Panc1 (cell line): ENCODE data around the gene UPK1A.

Experiments
- POLR2AphosphoS5 ChIP-seq: IDR thresholded peaks from 2 replicates; pipeline ENCODE4 v1.6.1; 2012; ENCODE audit warnings: mild to moderate bottlenecking, low read depth, low read length, moderate library complexity
- TF ChIP-seq, protein P1 (sequence below): fragments of 450-650 bp; IDR thresholded peaks from 2 replicates; pipeline ENCODE4 v1.5.1; 2017; ENCODE audit warnings: mild to moderate bottlenecking
- TF ChIP-seq, protein P2 (sequence below), 2 experiments: IDR thresholded peaks; 2 replicates each; pipeline ENCODE4 v1.6.1; 2011 to 2012; ENCODE audit warnings: low read depth in 2 of 2, control low read depth in 1 of 2, low read length in 1 of 2, mild to moderate bottlenecking in 1 of 2, moderate library complexity in 1 of 2; ENCODE audit not compliant: insufficient read depth in 1 of 2

DNA sequence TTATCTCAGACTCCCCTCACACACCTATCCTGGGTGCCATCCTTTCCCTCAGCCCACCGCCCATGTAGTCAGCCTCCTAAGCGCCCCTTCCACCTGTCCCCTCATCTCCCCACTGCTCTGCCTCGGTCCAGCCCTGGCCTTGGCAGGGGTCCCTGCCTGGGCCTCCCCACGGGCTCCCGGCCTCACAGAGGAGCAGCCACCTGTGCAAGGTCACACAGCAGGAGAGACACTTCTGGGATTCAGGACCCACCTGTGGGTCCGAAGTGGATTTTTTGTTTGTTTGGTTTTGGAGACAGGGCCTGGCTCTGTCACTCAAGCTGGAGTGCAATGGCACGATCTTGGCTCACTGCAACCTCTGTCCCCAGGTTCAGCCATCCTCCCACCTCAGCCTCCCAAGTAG is 713 bp upstream of the UPK1A start:
- TF ChIP-seq, protein P1, sequence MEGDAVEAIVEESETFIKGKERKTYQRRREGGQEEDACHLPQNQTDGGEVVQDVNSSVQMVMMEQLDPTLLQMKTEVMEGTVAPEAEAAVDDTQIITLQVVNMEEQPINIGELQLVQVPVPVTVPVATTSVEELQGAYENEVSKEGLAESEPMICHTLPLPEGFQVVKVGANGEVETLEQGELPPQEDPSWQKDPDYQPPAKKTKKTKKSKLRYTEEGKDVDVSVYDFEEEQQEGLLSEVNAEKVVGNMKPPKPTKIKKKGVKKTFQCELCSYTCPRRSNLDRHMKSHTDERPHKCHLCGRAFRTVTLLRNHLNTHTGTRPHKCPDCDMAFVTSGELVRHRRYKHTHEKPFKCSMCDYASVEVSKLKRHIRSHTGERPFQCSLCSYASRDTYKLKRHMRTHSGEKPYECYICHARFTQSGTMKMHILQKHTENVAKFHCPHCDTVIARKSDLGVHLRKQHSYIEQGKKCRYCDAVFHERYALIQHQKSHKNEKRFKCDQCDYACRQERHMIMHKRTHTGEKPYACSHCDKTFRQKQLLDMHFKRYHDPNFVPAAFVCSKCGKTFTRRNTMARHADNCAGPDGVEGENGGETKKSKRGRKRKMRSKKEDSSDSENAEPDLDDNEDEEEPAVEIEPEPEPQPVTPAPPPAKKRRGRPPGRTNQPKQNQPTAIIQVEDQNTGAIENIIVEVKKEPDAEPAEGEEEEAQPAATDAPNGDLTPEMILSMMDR: no peak
- no peak for TF ChIP-seq POLR2AphosphoS5
- TF ChIP-seq, protein P2, sequence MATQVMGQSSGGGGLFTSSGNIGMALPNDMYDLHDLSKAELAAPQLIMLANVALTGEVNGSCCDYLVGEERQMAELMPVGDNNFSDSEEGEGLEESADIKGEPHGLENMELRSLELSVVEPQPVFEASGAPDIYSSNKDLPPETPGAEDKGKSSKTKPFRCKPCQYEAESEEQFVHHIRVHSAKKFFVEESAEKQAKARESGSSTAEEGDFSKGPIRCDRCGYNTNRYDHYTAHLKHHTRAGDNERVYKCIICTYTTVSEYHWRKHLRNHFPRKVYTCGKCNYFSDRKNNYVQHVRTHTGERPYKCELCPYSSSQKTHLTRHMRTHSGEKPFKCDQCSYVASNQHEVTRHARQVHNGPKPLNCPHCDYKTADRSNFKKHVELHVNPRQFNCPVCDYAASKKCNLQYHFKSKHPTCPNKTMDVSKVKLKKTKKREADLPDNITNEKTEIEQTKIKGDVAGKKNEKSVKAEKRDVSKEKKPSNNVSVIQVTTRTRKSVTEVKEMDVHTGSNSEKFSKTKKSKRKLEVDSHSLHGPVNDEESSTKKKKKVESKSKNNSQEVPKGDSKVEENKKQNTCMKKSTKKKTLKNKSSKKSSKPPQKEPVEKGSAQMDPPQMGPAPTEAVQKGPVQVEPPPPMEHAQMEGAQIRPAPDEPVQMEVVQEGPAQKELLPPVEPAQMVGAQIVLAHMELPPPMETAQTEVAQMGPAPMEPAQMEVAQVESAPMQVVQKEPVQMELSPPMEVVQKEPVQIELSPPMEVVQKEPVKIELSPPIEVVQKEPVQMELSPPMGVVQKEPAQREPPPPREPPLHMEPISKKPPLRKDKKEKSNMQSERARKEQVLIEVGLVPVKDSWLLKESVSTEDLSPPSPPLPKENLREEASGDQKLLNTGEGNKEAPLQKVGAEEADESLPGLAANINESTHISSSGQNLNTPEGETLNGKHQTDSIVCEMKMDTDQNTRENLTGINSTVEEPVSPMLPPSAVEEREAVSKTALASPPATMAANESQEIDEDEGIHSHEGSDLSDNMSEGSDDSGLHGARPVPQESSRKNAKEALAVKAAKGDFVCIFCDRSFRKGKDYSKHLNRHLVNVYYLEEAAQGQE (IDR thresholded peaks at IDR 0.05; ENCODE audit: insufficient read depth in 1 of 2, low read depth in 2 of 2, low read length in 1 of 2): no peak
